Muscle layer of duodenum (tissue), 2 donors: ENCODE measurements around the gene ERCC2.

Experiments used
- H3K27ac ChIP-seq: one replicate; pipeline ENCODE4 v1.7.0; 2013; ENCODE audit warnings: mild to moderate bottlenecking, low read length
- H3K27me3 ChIP-seq: one replicate; pipeline ENCODE4 v1.7.0; 2013; ENCODE audit warnings: low read depth, mild to moderate bottlenecking, control low read depth, low read length
- H3K36me3 ChIP-seq, 2 donors: one replicate each; pipeline ENCODE4 v1.7.0; 2013; ENCODE audit warnings: low read length in 2 of 2, control low read depth in 1 of 2, mild to moderate bottlenecking in 1 of 2; ENCODE audit not compliant: insufficient read depth in 2 of 2, control insufficient read depth in 1 of 2
- H3K4me1 ChIP-seq, 2 donors: one replicate each; pipeline ENCODE4 v1.7.0; 2013; ENCODE audit warnings: low read length in 2 of 2, mild to moderate bottlenecking in 2 of 2, control low read depth in 1 of 2, moderate library complexity in 1 of 2; ENCODE audit not compliant: insufficient read depth in 2 of 2, control insufficient read depth in 1 of 2
- H3K4me3 ChIP-seq, 2 donors: one replicate each; pipeline ENCODE4 v1.7.0; 2013; ENCODE audit warnings: low read length in 2 of 2, low read depth in 1 of 2, mild to moderate bottlenecking in 1 of 2
- H3K9me3 ChIP-seq, 2 donors: one replicate each; pipeline ENCODE4 v1.7.0; 2013; ENCODE audit warnings: low read length in 2 of 2, control low read depth in 1 of 2, mild to moderate bottlenecking in 1 of 2; ENCODE audit not compliant: control insufficient read depth in 1 of 2
- donor health status: healthy.

Gene ERCC2

GRCh38 chr19:45352471-45352870, 17.9 kb downstream of the ERCC2 start:
- Histone ChIP-seq H3K27me3 (no peaks in the 10 kb centered on the region), H3K9me3 (no peaks in the 10 kb centered on the region), H3K4me3 (no peak overlapping the region), H3K27ac (no peak overlapping the region), H3K4me1 (no peaks in the 10 kb centered on the region), H3K36me3 (peaks cover 11 to 51% of the 10 kb centered on the region in 2 donors)

- Histone ChIP-seq H3K36me3 (peaks cover 11 to 49% of the 10 kb centered on the region in 2 donors), H3K27me3 (no peaks in the 10 kb centered on the region), H3K9me3 (no peaks in the 10 kb centered on the region), H3K27ac (no peak overlapping the region), H3K4me3 (no peak overlapping the region), H3K4me1 (no peaks in the 10 kb centered on the region)
Observed at GRCh38 chr19:45352062-45352461, 18.3 kb downstream of the ERCC2 start.

GRCh38 chr19:45351401-45351952, 18.9 kb downstream of the ERCC2 start:
- Histone ChIP-seq H3K4me1 (no peaks in the 10 kb centered on the region), H3K4me3 (no peak overlapping the region), H3K36me3 (peaks cover 8 to 44% of the 10 kb centered on the region in 2 donors), H3K27me3 (no peaks in the 10 kb centered on the region), H3K9me3 (no peaks in the 10 kb centered on the region), H3K27ac (no peak overlapping the region)

GRCh38 chr19:45350477-45351058, 19.8 kb downstream of the ERCC2 start:
- Histone ChIP-seq H3K4me3 (no peak overlapping the region), H3K4me1 (no peaks in the 10 kb centered on the region), H3K27ac (no peak overlapping the region), H3K9me3 (no peaks in the 10 kb centered on the region), H3K36me3 (peaks cover 8 to 44% of the 10 kb centered on the region in 2 donors), H3K27me3 (no peaks in the 10 kb centered on the region)

GRCh38 chr19:45349430-45349941, 20.9 kb downstream of the ERCC2 start:
- H3K36me3 ChIP-seq, result peaks cover 8 to 33% of the 10 kb centered on the region in 2 donors

GRCh38 chr19:45349126-45349415, 21.3 kb downstream of the ERCC2 start:
- Histone ChIP-seq H3K4me3 (no peak overlapping the region), H3K36me3 (peaks cover 8 to 29% of the 10 kb centered on the region in 2 donors), H3K27ac (no peak overlapping the region), H3K27me3 (no peaks in the 10 kb centered on the region), H3K4me1 (no peaks in the 10 kb centered on the region), H3K9me3 (no peaks in the 10 kb centered on the region)

More at GRCh38 chr19:45349430-45349941, 20.9 kb downstream of the ERCC2 start:
- H3K9me3 ChIP-seq, result no peaks in the 10 kb centered on the region
- H3K27ac ChIP-seq, result no peak overlapping the region
- no peak overlapping the region for H3K4me3 ChIP-seq
- no peaks in the 10 kb centered on the region for H3K4me1 ChIP-seq
- no peaks in the 10 kb centered on the region for H3K27me3 ChIP-seq

GRCh38 chr19:45348367-45349125, 21.8 kb downstream of the ERCC2 start:
- Histone ChIP-seq H3K27me3 (no peaks in the 10 kb centered on the region), H3K36me3 (peaks cover 5 to 26% of the 10 kb centered on the region in 2 donors), H3K4me3 (no peak overlapping the region), H3K4me1 (no peaks in the 10 kb centered on the region), H3K9me3 (no peaks in the 10 kb centered on the region), H3K27ac (no peak overlapping the region)

- H3K36me3 ChIP-seq, result peaks cover 0 to 18% of the 10 kb centered on the region in 2 donors
- no peaks in the 10 kb centered on the region for H3K9me3 ChIP-seq
- no peak overlapping the region for H3K27ac ChIP-seq
- H3K27me3 ChIP-seq, result no peaks in the 10 kb centered on the region
- no peaks in the 10 kb centered on the region for H3K4me1 ChIP-seq
- no peak overlapping the region for H3K4me3 ChIP-seq
Observed at GRCh38 chr19:45347570-45348366, 22.6 kb downstream of the ERCC2 start.

- Histone ChIP-seq H3K9me3 (no peaks in the 10 kb centered on the region), H3K4me3 (no peak overlapping the region), H3K27me3 (peaks cover 2% of the 10 kb centered on the region), H3K4me1 (no peaks in the 10 kb centered on the region), H3K27ac (no peak overlapping the region), H3K36me3 (peaks cover 0 to 5% of the 10 kb centered on the region in 2 donors)
Observed at GRCh38 chr19:45346449-45346848, 23.9 kb downstream of the ERCC2 start.

- H3K4me3 ChIP-seq, result no peak overlapping the region
- no peak overlapping the region for H3K27ac ChIP-seq
- H3K36me3 ChIP-seq, result no peaks in the 10 kb centered on the region
- H3K9me3 ChIP-seq, result no peaks in the 10 kb centered on the region
- H3K4me1 ChIP-seq, result peaks cover 0 to 6% of the 10 kb centered on the region in 2 donors
- peaks cover 11% of the 10 kb centered on the region for H3K27me3 ChIP-seq
Observed at GRCh38 chr19:45345506-45345860, 24.9 kb downstream of the ERCC2 start.
